ENCODE results near the gene MCOLN1. TPM values are rescaled to one million over a fixed set of nuclear protein-coding genes. Genes with fewer than 3 reads are reported as not detected.

MCOLN1 gene
- total RNA-seq, 1 experiment from 2014 or later: 28.4 TPM

GRCh38 chr19:7550169-7550770, 27.8 kb downstream of the MCOLN1 start:
- ChIA-PET CTCF (no interaction called here), POLR2A (ENCODE audit: low non-redundant PET) (no interaction called here)
- DNase-seq (ENCODE audit: low spot score): no peak
- H3K9me3 ChIP-seq (ENCODE audit: low read depth, low read length, poor library complexity, severe bottlenecking): no peaks in the 10 kb centered on the region
- no TSS peak for BruUV-seq (replicated peaks)
- no peaks in the 10 kb centered on the region for H3K27me3 ChIP-seq (replicated peaks; ENCODE audit: insufficient read depth, low read depth, low read length, poor library complexity)
- H3K27ac ChIP-seq (ENCODE audit: low read depth, low read length, poor library complexity, severe bottlenecking): no peak overlapping the region
- H3K36me3 ChIP-seq (ENCODE audit: insufficient read depth, low read length, poor library complexity, severe bottlenecking): peaks cover 7% of the 10 kb centered on the region
- H3K4me3 ChIP-seq (ENCODE audit: low read depth, low read length, poor library complexity, severe bottlenecking): no peak overlapping the region
- intact Hi-C loops (cut with micrococcal nuclease; ENCODE audit: unreplicated experiment): no loop called here
- TF ChIP-seq CTCF (conservative IDR thresholded peaks at IDR 0.05; ENCODE audit: low read depth, low read length): no peak
- no peak for TF ChIP-seq EZH2 (IDR thresholded peaks at IDR 0.05; ENCODE audit: borderline replicate concordance, low read depth, low read length, poor library complexity, severe bottlenecking)
- no peaks in the 10 kb centered on the region for H3K4me1 ChIP-seq (ENCODE audit: insufficient read depth, low read length, poor library complexity, severe bottlenecking)

GRCh38 chr19:7550987-7551761, 28.8 kb downstream of the MCOLN1 start:
- Histone ChIP-seq H3K36me3 (ENCODE audit: insufficient read depth, low read length, poor library complexity, severe bottlenecking) (peaks cover 7% of the 10 kb centered on the region), H3K27me3 (replicated peaks; ENCODE audit: insufficient read depth, low read depth, low read length, poor library complexity) (no peaks in the 10 kb centered on the region), H3K9me3 (ENCODE audit: low read depth, low read length, poor library complexity, severe bottlenecking) (no peaks in the 10 kb centered on the region), H3K4me1 (ENCODE audit: insufficient read depth, low read length, poor library complexity, severe bottlenecking) (no peaks in the 10 kb centered on the region), H3K4me3 (ENCODE audit: low read depth, low read length, poor library complexity, severe bottlenecking) (no peak overlapping the region), H3K27ac (ENCODE audit: low read depth, low read length, poor library complexity, severe bottlenecking) (no peak overlapping the region)
- BruUV-seq (replicated peaks): no TSS peak
- POLR2A ChIA-PET (ENCODE audit: low non-redundant PET): no interaction called here
- CTCF ChIA-PET: no interaction called here
- intact Hi-C loops (cut with micrococcal nuclease; ENCODE audit: unreplicated experiment): no loop called here
- DNase-seq (ENCODE audit: low spot score): peak; percentile 73
- TF ChIP-seq CTCF (conservative IDR thresholded peaks at IDR 0.05; ENCODE audit: low read depth, low read length) (no peak), EZH2 (IDR thresholded peaks at IDR 0.05; ENCODE audit: borderline replicate concordance, low read depth, low read length, poor library complexity, severe bottlenecking) (no peak)

- DNase-seq (ENCODE audit: low spot score): no peak
- POLR2A ChIA-PET (ENCODE audit: low non-redundant PET): interaction anchor here (0.7 kb wide), 1 partner anchor 351 kb away, joined by 12 read pairs; no protein-coding TSS in a partner anchor
- CTCF ChIA-PET: no interaction called here
Observed at GRCh38 chr19:7552781-7553180, 30.4 kb downstream of the MCOLN1 start.

More at GRCh38 chr19:7552781-7553180, 30.4 kb downstream of the MCOLN1 start:
- TF ChIP-seq CTCF (conservative IDR thresholded peaks at IDR 0.05; ENCODE audit: low read depth, low read length): no peak
- no peak for TF ChIP-seq EZH2 (IDR thresholded peaks at IDR 0.05; ENCODE audit: borderline replicate concordance, low read depth, low read length, poor library complexity, severe bottlenecking)
- H3K4me3 ChIP-seq (ENCODE audit: low read depth, low read length, poor library complexity, severe bottlenecking): no peak overlapping the region
- intact Hi-C loops (cut with micrococcal nuclease; ENCODE audit: unreplicated experiment): no loop called here
- no peaks in the 10 kb centered on the region for H3K4me1 ChIP-seq (ENCODE audit: insufficient read depth, low read length, poor library complexity, severe bottlenecking)
- no peaks in the 10 kb centered on the region for H3K27me3 ChIP-seq (replicated peaks; ENCODE audit: insufficient read depth, low read depth, low read length, poor library complexity)
- BruUV-seq (replicated peaks): no TSS peak
- no peaks in the 10 kb centered on the region for H3K9me3 ChIP-seq (ENCODE audit: low read depth, low read length, poor library complexity, severe bottlenecking)
- peaks cover 7% of the 10 kb centered on the region for H3K36me3 ChIP-seq (ENCODE audit: insufficient read depth, low read length, poor library complexity, severe bottlenecking)
- no peak overlapping the region for H3K27ac ChIP-seq (ENCODE audit: low read depth, low read length, poor library complexity, severe bottlenecking)

Data from A673 (cell line).